Measurements from ENCODE around the gene EWSR1.

EWSR1 gene

DNA sequence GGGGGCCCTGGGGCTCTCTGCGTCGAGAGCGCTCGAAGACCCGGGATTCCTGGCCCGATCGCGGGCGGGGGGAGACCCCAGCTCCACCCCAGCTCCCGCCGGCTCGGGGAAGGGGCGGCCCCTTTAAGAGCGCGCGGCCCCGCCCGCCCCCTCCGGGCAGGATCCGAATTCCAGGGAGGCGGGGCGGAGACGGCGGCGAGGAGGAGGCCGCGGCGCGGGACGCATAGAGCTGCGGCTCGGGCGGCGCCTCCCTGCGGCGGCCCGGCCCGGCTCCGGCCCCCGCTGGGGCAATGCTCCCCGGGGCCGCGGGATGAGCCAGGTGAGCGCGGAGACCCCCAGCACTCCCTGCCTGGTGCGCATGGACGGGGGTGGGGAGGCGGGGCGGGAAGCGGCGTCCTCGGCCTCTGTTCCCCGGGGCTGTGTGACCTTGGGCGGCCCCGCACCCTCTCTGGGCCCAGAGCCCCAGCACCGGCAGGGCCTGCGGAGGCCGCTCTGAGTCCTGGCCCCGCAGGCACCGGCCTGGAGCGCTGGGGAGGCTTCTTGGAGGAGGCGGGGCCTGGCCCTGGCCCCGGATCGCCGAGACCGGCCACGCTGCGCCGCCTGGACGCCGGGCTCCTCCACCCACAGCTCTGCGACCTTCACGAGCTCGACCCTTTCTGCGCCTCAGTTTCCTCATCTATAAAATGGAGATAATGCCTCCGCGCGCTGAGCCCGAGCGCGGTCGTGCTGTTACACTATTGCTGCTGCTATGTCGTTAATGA, 38.9 kb downstream of the EWSR1 start:
- DNase-seq, result peak; percentile 69

DNA sequence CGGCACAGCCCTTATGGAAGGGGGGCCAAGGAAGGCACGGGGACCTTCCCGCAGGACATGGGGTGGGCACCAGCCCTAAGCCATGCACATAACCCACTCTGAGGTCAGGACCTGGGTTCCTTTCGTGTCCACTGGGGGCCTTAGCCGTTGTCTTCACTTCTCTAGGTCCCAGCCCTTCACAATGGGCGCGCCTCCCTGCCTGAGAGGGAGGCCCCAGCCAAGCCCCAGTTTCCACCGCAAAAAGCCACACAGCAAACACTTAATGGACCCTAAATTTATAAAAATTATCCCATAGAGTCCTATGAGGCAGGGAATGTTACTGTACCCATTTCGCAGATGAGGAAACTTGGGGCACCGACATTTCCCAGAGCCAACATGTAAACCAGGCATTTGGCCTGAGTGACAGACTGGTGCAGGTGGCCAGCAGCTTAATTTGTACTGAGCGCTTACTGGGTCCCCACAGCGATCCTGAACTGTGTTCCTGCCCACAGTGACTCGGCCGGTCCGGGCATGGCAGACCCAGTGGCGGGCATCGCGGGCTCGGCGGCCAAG, 39.6 kb downstream of the EWSR1 start:
- no peak for DNase-seq

DNA sequence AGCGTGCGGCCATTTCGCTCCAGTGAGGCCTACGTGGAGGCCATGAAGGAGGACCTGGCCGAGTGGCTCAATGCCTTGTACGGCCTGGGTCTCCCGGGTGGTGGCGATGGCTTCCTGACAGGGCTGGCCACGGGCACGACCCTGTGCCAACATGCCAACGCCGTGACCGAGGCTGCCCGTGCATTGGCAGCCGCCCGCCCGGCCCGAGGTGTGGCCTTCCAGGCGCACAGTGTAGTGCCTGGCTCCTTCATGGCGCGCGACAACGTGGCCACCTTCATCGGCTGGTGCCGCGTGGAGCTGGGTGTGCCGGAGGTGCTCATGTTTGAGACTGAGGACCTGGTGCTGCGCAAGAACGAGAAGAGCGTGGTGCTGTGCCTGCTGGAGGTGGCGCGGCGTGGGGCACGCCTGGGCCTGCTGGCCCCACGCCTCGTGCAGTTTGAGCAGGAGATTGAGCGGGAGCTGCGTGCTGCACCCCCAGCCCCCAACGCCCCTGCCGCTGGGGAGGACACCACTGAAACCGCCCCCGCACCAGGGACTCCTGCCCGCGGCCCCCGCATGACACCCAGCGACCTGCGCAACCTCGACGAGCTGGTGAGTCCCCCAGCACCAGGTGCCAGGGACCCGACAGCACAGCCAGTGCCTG, 40.2 kb downstream of the EWSR1 start:
- DNase-seq, result no peak

DNA sequence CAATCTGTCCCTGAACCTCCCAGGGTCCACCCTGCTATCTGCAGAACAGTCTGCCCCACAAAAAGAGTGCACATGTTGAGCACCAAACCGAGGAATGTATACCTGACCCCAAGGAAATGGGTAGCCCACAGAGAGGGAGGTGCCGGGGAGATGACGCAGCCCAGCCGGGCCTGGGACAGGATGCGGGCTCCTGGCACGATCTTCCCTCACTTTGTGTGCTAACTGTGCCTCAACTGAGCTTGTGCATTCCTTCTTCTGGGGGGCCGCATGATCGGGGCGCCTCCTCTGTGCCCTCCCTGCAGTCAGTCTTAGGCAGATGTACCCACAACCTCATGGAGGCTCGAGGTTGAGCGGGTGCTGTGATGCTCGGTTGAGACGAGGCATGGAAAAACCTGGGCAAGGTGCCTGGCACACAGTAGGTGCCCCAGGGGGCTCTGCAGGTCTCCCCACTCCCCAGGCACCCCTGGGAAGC, 40.8 kb downstream of the EWSR1 start:
- DNase-seq, result no peak

DNA sequence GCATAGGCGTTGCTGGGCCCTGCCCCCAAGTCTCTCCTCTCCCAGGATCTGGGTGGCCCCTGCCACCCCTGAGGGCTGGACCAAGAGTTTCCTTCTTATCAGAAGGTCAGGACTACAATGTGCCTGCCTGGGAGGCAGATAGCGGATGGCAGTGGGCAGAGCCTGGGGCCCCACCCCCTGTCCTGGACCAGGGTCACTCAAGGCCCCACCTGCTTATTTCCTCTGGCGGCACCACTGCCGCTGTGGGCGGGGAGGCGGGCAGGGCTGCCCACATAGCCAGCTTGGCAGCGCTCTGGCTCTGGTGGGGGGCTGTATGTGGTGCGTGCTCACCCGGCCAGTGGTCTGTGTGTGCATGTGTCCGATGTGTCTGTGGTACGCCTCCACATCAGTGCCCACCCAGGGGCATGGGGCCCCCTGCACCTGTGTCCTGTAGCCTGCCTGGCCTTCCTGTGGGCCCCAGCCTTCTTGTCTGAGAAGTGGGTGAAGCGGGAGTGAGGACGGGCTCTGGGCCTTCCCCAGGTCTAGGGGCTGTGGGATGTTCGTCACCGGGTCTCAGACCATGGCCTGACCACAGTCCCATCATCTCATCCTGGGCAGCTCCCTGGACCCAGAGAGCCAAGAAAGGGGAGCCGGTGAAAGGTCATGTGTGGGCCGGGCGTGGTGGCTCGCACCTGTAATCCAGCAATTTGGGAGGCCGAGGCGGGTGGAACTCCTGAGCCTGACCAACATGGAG, 41.4 kb downstream of the EWSR1 start:
- no peak for DNase-seq

DNA sequence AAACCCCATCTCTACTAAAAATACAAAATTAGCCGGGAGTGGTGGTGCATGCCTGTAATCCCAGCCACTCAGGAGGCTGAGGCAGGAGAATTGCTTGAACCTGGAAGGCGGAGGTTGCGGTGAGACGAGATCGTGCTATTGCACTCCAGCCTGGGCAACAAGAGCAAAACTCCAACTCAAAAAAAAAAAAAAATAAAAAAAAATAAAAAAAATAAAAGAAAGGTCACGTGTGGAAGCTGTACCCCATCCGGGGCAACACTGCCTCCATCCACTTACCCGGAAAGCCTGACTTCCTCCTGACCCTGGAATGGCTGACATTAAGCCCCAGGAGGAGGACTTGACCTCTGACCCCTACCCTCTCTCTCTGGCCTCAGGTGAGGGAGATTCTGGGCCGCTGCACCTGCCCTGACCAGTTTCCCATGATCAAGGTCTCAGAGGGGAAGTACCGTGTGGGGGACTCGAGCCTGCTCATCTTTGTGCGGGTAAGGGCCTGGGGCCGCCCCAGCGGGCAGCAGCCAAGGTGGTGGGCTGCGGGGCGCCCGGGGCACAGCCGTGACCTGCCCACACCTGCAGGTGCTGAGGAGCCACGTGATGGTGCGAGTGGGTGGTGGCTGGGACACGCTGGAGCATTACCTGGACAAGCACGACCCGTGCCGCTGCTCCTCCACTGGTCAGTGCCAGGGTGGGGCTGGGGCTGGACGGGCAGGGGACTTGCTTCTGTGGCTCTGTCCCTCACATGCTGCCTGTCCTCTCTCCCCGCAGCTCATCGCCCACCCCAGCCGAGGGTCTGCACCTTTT, 42.2 kb downstream of the EWSR1 start:
- DNase-seq, result no peak

DNA sequence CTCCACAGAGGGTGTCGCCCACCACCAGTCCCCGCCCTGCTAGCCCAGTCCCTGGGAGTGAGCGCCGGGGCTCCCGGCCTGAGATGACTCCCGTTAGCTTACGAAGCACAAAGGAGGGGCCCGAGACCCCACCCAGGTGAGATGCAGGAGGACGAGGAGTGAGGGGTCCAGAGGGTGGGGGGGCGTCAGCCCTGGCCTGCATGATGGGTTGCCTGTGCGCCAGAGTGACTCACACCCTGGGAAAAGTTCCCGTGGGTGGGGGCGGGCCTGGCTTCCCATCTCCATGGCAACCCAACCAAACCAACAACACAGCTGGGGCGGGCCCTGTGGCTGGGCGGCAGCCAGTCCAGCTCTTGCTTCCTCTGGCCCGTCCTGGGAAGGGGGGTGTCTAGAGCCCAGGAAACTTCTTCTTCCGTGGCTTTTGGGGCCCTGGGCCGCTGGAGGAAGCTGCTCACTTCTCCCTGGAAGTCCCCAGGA, 42.8 kb downstream of the EWSR1 start:
- peak; percentile 31 for DNase-seq

DNA sequence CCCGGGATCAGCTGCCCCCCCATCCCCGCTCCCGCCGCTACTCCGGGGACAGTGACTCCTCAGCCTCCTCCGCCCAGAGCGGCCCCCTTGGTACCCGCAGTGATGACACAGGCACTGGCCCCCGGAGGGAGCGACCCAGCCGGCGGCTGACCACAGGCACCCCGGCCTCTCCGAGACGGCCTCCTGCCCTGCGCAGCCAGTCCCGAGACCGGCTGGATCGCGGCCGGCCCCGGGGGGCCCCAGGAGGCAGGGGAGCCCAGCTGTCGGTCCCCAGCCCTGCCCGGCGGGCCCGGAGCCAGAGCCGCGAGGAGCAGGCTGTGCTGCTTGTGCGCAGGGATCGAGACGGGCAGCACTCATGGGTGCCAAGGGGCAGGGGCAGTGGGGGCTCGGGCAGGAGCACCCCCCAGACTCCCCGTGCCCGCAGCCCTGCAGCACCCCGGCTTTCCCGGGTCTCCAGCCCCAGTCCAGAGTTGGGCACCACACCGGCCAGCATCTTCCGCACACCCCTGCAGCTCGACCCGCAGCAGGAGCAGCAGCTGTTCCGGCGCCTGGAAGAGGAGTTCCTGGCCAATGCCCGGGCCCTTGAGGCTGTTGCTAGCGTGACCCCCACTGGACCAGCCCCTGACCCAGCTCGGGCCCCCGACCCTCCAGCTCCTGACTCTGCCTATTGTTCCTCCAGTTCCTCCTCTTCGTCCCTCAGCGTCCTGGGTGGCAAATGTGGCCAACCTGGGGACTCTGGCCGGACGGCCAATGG, 43.6 kb downstream of the EWSR1 start:
- DNase-seq, result peak; percentile 19

DNA sequence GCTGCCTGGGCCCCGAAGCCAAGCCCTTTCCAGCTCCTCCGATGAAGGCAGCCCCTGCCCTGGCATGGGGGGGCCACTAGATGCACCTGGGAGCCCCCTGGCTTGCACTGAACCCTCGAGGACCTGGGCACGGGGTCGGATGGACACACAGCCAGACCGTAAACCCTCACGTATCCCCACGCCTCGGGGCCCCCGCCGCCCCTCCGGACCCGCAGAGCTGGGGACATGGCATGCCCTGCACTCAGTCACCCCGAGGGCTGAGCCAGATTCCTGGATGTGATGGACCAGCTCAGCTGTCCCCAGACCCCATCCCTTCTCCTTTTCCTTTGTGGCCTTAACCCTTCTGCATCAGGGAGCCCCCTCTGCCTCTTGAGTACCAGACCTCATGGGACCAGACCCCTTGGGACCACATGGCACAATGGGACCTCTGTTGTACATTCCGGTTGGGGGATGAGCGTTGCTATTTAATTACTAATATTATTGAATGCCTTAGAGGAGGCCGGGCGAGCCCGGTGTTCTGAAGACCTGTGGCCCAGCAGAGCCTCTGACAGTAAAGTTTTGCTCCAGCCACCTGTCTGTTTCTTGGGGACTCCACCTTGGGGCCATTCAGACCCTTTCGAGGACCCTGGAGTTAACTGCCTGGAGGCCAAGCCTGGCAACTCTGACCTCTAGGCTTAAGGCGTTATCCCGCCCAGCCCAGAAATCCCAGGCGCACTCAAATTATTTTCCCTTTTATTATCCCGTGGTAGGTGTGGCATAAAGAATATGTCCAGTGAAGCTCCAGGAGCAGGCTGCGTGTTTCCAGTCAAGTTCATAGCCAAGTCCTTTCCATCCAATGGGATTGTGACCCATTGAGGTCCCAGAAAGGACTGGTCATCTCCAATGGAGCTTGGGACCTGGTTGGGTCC, 44.4 kb downstream of the EWSR1 start:
- DNase-seq, result no peak

DNA sequence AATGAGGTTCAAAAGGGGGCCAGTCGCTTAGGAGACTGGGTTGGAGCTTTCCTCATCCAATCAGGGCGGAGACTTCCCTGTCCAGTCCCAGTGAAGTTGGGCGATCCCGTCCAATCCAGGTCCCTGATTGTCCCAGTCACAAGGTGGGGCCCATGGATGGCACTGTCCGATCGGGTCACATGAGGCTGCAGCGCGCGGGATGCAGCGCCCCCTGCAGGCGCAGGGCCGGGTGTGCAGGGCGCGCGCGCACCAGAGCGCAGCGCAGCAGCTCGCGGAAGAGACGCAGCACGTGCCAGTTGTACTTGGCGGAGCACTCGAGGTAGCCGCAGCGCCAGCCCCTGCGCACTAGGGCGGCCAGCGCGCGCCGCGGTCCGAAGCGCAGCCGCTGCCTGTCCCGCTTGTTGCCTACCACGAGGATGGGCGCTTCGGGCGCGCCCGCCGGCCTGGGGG, 45.1 kb downstream of the EWSR1 start:
- DNase-seq, result no peak

DNA sequence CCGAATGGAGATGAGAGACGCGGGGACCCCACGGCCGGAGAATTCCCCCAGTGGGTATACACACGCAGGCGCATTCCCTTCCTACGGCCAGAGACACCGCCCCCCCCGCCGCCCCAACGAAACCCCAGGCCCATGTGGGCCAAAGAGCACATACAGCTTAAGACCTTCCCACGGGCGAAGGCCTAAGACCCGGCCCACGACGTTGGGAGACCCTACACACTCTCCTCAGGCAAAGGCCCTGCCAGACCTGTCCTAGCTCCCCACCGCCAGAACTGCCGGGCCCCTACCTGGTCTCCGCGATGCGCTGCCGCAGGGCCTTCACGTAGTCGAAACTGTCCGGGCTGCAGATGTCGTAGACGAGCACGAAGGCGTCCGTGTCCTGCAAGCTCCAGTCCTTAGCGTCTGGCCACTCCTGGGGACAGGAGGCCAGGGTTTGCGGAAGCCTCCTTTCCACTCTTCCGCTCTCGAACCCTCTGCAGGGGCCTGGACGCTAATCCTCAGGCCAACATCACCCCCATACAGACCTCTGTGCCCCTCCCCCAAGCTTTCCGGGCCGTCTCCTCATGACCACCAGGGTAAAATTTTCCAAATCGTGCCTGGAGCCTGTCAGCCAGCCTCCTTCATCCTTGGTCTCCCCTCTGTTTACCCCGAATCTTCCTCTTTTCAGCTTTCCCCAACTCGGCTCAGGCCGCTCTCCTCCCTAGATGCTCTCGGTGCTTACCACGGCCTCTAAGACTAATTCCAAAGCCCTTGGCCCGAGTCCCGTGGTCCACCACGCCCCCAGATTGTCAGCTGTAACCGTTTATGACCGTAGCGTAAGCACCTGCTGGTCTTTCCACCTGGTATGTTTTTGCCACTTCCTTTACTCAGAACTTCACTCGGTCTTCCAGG, 45.8 kb downstream of the EWSR1 start:
- DNase-seq, result no peak

DNA sequence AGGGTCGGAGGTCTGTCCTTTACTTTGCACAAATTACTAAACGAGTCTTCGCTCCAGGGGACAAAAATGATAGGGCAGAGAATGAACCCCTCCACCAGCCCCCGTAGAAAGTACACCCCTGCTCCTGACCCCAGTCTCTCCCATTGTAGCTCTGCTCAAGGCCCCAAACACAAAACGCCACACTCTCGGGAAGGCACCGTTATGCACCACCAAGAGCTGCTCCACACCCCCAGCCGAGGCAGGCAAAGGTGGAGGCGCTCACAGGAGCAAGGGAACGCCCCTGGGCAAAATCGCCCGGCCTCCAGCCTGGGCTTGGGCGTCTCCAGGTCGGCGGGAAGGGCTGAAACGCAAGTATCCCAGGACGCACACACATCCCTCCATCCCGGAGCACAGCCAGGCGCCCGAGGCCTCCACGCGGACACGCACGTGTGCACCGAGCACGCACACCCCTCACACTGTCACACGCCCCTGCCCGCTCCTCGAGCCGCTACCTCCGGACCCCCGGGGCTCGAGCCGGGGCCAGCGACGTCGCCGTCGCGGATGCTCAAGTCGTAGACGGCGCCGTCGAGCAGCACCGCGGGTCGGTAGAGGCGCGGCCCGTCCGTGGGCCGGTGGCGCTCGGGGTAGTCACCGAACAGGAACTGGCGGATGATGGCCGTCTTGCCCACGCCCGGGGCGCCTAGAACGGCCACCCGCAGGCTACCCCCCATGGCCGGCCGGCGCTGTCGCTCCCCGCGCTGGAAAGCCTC, 46.6 kb downstream of the EWSR1 start:
- no peak for DNase-seq

DNA sequence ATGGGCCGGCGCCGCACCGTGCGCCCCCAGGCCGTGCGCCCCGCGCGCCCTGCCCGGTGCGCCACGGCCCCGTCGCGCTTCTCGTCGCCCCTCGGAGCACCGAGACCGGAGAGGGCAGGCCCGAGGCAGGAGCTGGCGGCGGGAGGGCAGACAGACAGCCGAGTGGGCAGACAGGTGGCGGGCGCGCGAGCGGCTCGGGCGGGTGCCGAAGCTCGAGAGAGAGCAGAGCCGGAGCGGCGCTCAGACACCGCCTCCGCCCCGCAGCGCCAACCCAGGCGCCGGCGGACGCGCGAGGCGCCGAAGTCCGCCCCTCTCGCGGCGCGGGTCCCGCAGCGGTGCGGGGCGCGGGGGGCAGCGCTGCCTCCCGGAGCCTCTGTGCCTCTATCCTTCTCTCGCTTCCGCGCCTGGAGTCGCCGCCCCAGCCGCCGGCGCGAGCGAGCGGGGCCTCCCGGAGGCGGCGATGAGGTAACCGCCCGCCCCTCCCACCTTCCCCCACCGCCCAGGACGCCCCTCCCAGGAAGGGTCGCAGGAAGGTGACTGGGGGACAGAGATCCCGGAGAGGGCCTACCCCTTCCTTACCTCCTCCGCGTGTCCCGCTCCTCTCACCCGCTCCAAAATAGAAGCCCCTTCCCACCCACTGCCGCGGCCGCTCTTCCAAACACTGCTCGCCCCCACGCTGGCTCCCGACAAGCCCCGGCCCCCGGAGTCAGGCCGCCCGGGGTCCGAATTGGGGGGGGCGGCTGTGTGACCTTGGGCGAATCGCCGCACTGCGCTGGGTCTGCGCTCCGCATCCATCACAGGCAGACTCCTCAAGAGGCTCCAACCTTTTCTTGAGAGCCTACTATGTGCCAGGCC, 47.4 kb downstream of the EWSR1 start, which contains the start of gene RASL10A:
RASL10A (minus strand) TSS at position 412 of the 855 bp plus-strand sequence. CDS start 451 bp downstream, outside the sequence.
- DNase-seq, result peak; percentile 29

DNA sequence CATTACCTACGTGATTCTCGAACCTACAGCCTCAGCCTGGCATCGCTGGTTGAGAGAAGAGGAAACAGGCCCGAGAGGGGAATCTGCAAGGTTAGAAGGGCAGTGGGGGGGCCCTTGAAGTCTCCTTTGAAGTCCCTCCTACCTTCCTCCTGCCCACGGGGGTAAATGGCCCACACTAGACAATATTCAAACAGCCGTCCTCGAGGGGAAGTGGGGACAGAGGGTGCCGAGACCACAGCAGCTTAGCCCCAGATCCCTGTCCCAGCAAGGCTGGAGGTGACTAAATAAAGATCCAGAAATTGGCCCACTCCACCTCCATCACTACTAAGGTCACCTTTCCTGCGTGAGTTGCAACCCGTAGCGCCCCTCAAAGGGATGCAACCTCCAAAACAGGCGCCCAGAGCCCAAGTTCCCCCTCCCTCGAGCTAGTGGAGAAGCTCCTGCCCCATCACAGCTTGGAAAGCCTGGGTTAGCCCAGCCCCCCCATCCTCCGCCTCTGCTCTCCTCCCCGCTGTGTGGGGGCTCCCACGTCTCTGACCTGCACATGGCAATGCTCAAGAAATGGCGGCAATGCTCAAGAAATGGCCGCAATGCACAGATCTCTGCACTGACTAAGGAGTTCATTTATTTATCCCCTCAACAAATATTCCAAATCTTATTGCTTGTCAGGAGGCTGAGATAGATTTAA, 48.2 kb downstream of the EWSR1 start:
- no peak for DNase-seq

DNA sequence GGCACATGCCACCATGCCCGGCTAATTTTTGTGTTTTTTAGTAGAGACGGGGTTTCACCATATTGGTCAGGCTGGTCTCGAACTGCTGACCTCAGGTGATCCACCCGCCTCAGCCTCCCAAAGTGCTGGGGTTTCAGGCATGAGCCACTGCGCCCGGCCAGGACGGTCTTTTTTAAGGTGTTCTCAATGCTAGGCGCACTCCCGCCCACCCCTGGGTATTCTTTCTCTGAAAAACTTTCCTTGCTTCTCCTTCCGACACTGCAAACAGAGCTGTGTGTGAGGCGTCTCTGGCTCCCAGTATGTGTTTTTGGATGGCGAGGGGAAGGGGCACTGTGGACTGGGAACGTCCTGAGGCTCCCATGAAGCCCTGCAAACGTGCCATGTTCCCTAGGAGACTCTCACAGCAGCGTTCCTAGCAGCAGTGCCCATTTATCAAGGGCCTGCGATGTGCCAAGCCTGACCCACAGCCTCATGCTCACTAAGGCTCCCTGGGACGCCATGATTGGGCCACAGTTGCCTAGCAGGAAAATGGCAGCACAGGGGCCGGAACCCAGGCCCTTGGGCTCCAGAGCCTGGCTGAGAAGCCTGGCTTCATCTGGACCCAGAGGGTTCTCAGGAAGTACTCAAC, 49.9 kb downstream of the EWSR1 start:
- DNase-seq, result no peak

DNA sequence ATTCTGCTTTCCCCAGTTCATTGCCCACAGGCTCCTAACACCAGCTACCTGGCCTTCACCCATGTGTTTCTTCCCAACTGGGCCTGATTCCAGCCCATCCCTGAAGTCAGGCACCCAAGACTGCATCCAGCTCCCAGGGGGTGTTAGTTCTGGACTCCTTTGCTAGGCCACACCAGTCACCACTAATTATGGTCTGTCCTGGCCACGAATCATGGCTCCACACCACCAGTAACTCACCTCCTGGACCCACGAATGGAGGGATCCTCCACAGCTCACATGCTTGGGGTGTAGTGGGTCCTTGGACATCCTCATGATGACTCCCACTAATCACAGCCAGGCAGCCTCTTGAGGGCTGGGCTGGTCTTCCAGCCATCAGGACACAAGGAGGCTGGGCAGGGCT, 51.0 kb downstream of the EWSR1 start:
- DNase-seq, result no peak
